ENCODE results near the gene FARP1. TPM values are rescaled to one million over a fixed set of nuclear protein-coding genes. Genes with fewer than 3 reads are reported as not detected.

Gene FARP1
- total RNA-seq, 1 experiment from 2014 or later: 96.6 TPM

DNA sequence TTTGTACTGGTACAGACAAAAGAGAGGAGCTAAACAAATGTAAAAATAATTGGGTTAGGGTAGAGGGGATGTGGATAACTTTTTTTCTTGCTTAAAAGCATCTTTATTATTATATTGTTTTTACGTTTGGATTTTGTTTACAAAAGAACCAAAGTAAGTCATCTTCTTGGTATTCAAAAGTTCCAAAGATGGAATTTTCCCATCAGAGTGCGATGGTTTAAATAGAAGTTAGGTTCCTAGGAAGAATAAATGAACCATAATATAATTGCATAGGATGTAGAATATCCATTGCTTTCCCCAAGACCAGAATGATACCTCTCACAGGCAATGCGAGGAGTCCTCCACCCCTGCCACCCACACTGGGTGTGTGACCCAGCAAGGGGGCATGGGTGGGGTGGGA lies 133.6 kb downstream of the FARP1 start (continued):
- TF ChIP-seq, protein P1, sequence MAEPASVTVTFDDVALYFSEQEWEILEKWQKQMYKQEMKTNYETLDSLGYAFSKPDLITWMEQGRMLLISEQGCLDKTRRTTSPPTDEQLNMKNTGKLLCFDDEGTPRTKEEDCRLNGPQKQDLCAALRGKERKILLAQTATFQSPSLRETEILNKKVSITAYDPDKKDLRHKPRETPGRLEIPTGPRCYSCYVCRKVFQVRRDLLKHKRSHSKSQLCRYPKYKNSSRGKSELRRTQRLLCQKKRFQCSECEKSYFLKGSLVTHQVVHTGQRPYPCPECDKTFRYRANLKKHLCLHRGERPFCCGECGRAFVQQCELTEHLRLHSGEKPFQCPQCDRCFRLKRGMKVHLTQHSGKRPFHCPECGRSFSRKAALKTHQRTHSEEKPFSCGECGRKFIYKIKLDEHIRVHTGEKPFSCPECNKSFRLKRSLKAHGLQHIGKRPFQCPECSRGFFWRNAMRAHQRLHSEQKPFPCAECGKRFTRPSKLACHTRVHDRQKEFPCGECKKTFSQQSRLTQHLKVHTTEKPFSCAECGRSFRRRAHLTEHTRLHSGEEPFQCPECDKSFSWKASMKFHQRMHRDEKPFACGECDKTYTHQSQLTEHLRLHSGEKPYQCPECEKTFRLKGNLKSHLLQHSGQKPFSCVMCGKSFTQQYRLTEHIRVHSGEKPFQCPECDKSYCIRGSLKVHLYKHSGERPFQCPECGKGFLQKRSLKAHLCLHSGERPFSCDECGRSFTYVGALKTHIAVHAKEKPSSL (CRISPR knock-in tag; conservative IDR thresholded peaks at IDR 0.05): no peak
- TF ChIP-seq NR2C2 (CRISPR knock-in tag; IDR thresholded peaks at IDR 0.05): no peak
- TF ChIP-seq, protein P2, sequence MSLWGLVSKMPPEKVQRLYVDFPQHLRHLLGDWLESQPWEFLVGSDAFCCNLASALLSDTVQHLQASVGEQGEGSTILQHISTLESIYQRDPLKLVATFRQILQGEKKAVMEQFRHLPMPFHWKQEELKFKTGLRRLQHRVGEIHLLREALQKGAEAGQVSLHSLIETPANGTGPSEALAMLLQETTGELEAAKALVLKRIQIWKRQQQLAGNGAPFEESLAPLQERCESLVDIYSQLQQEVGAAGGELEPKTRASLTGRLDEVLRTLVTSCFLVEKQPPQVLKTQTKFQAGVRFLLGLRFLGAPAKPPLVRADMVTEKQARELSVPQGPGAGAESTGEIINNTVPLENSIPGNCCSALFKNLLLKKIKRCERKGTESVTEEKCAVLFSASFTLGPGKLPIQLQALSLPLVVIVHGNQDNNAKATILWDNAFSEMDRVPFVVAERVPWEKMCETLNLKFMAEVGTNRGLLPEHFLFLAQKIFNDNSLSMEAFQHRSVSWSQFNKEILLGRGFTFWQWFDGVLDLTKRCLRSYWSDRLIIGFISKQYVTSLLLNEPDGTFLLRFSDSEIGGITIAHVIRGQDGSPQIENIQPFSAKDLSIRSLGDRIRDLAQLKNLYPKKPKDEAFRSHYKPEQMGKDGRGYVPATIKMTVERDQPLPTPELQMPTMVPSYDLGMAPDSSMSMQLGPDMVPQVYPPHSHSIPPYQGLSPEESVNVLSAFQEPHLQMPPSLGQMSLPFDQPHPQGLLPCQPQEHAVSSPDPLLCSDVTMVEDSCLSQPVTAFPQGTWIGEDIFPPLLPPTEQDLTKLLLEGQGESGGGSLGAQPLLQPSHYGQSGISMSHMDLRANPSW (CRISPR knock-in tag; conservative IDR thresholded peaks at IDR 0.05; ENCODE audit: low read depth): no peak
- TF ChIP-seq, protein P3, sequence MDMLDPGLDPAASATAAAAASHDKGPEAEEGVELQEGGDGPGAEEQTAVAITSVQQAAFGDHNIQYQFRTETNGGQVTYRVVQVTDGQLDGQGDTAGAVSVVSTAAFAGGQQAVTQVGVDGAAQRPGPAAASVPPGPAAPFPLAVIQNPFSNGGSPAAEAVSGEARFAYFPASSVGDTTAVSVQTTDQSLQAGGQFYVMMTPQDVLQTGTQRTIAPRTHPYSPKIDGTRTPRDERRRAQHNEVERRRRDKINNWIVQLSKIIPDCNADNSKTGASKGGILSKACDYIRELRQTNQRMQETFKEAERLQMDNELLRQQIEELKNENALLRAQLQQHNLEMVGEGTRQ (CRISPR knock-in tag; IDR thresholded peaks at IDR 0.05): no peak
- TF ChIP-seq, protein P4, sequence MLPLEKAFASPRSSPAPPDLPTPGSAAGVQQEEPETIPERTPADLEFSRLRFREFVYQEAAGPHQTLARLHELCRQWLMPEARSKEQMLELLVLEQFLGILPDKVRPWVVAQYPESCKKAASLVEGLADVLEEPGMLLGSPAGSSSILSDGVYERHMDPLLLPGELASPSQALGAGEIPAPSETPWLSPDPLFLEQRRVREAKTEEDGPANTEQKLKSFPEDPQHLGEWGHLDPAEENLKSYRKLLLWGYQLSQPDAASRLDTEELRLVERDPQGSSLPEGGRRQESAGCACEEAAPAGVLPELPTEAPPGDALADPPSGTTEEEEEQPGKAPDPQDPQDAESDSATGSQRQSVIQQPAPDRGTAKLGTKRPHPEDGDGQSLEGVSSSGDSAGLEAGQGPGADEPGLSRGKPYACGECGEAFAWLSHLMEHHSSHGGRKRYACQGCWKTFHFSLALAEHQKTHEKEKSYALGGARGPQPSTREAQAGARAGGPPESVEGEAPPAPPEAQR (CRISPR knock-in tag; IDR thresholded peaks at IDR 0.05): no peak
- TF ChIP-seq, protein P5, sequence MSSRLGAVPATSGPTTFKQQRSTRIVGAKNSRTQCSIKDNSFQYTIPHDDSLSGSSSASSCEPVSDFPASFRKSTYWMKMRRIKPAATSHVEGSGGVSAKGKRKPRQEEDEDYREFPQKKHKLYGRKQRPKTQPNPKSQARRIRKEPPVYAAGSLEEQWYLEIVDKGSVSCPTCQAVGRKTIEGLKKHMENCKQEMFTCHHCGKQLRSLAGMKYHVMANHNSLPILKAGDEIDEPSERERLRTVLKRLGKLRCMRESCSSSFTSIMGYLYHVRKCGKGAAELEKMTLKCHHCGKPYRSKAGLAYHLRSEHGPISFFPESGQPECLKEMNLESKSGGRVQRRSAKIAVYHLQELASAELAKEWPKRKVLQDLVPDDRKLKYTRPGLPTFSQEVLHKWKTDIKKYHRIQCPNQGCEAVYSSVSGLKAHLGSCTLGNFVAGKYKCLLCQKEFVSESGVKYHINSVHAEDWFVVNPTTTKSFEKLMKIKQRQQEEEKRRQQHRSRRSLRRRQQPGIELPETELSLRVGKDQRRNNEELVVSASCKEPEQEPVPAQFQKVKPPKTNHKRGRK (CRISPR knock-in tag; IDR thresholded peaks at IDR 0.05; ENCODE audit: borderline replicate concordance): no peak
- TF ChIP-seq, protein P6, sequence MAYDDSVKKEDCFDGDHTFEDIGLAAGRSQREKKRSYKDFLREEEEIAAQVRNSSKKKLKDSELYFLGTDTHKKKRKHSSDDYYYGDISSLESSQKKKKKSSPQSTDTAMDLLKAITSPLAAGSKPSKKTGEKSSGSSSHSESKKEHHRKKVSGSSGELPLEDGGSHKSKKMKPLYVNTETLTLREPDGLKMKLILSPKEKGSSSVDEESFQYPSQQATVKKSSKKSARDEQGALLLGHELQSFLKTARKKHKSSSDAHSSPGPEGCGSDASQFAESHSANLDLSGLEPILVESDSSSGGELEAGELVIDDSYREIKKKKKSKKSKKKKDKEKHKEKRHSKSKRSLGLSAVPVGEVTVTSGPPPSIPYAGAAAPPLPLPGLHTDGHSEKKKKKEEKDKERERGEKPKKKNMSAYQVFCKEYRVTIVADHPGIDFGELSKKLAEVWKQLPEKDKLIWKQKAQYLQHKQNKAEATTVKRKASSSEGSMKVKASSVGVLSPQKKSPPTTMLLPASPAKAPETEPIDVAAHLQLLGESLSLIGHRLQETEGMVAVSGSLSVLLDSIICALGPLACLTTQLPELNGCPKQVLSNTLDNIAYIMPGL (CRISPR knock-in tag; IDR thresholded peaks at IDR 0.05): no peak
- no peak for TF ChIP-seq EMX1 (CRISPR knock-in tag; IDR thresholded peaks at IDR 0.05)

DNA sequence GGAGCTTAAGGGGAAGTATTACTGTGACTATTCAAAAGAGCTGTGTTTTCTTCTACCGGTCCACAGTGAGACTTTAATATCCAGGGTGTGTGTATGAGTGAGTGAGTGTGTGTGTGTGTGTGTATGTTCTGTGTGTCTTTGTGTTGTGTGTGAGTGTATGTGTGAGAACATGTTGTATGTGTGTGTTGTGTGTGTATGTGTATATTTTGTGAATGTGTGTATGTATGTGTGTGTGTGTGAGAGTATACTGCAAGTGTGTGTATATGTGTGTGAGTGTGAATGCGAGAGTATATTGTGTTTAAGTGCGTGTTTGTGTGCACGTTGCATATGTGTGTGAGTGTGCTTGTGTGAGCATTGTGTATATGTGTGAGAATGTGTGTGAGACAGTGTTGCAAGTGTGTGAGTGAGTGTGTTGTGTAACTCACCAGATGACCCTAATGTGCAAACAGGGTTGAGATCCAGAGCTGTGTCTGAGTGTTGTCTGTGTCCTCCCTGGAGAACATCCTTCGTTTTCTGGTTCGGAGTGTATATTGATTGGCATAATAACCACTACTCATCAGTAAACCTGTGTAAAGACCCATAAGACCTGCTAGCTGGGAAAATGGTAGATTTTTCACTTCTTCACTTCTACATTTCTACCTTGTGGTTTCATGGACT lies 135.3 kb downstream of the FARP1 start:
- peaks cover 50% of the 10 kb centered on the region for H3K4me1 Mint-ChIP-seq
- TF ChIP-seq CREB1 (CRISPR knock-in tag; IDR thresholded peaks at IDR 0.05) (no peak), OVOL2 (CRISPR knock-in tag; IDR thresholded peaks at IDR 0.05; ENCODE audit: borderline replicate concordance) (no peak)
- H3K9me3 Mint-ChIP-seq: no peaks in the 10 kb centered on the region
- no peaks in the 10 kb centered on the region for H3K27me3 Mint-ChIP-seq (ENCODE audit: low read depth)
- CTCF ChIA-PET: no interaction called here
- H3K4me3 Mint-ChIP-seq: no peak overlapping the region
- peak overlapping the region; percentile 3; the same call in 1 of the 2 replicates for H3K27ac Mint-ChIP-seq
- DNase-seq (ENCODE audit: low spot score) (no peak), ATAC-seq (no peak)
- H3K36me3 Mint-ChIP-seq: no peaks in the 10 kb centered on the region
- POLR2A ChIA-PET: no interaction called here

Measured in WTC11 (cell line).